Measurements from ENCODE around the gene LYSET. TPM values are rescaled to one million over a fixed set of nuclear protein-coding genes. Genes with fewer than 3 reads are reported as not detected.

Gene LYSET
- total RNA-seq, 1 donor from 2014 or later, result 28.3 TPM

DNA sequence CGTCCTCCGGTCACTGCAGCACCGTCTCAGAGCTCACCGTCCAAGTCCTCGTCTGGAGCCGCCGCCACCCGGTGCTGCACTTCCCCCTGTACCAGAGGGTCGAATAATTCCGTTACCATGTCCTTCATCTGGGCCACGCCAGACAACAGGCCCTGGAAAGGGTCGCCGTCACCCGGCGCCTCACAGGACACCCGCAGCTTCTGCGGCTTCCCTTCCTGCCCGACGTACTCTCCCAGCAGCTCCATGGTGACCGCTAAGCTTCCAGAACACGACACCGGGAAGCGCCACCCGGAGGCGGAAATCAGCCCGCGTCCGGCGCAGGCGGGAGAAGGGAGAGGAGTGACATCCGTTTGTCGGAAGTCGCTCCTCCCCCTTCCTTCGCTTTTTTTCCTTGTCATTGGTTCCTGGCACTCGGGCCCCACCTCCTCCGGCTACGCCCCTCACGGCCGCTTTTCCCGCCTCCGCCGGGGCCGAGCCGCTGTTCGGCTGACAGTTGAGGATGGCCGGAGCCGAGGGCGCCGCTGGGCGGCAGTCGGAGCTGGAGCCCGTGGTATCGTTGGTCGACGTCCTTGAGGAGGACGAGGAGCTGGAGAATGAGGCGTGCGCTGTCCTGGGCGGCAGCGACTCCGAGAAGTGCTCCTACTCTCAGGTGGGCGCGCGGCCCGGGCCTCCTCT lies 21.8 kb downstream of the LYSET start, which contains the start of the genes GON7 and UBR7:
Gene GON7 (minus strand): TSS at position 273 of the 675 bp plus-strand sequence. CDS start 28 bp downstream, at position 245.
Gene UBR7 (plus strand): TSS at position 464 of the 675 bp plus-strand sequence. CDS start 36 bp downstream, at position 500.
- H3K4me3 Mint-ChIP-seq (ENCODE audit: low read depth), result peak within 1 kb of the TSS; percentile 94
- H3K36me3 Mint-ChIP-seq (ENCODE audit: insufficient read depth), result no peaks in the 10 kb centered on the region

GRCh38 chr14:93207468-93208308 lies 22.6 kb downstream of the LYSET start:
- Mint-ChIP-seq H3K9me3 (ENCODE audit: low read depth) (no peaks in the 10 kb centered on the region), H3K4me3 (ENCODE audit: low read depth) (peak overlapping the region; percentile 94), H3K27me3 (no peaks in the 10 kb centered on the region), H3K4me1 (ENCODE audit: low read depth) (peaks cover 16% of the 10 kb centered on the region), H3K27ac (peak overlapping the region; percentile 94), H3K36me3 (ENCODE audit: insufficient read depth) (peaks cover under 1% of the 10 kb centered on the region)
- DNase-seq (ENCODE audit: low spot score, unreplicated experiment), result peak; percentile 49
- TF ChIP-seq, protein P1, sequence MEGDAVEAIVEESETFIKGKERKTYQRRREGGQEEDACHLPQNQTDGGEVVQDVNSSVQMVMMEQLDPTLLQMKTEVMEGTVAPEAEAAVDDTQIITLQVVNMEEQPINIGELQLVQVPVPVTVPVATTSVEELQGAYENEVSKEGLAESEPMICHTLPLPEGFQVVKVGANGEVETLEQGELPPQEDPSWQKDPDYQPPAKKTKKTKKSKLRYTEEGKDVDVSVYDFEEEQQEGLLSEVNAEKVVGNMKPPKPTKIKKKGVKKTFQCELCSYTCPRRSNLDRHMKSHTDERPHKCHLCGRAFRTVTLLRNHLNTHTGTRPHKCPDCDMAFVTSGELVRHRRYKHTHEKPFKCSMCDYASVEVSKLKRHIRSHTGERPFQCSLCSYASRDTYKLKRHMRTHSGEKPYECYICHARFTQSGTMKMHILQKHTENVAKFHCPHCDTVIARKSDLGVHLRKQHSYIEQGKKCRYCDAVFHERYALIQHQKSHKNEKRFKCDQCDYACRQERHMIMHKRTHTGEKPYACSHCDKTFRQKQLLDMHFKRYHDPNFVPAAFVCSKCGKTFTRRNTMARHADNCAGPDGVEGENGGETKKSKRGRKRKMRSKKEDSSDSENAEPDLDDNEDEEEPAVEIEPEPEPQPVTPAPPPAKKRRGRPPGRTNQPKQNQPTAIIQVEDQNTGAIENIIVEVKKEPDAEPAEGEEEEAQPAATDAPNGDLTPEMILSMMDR (IDR thresholded peaks at IDR 0.05; ENCODE audit: unreplicated experiment), result peak; percentile 49

More for the DNA sequence above, 21.8 kb downstream of the LYSET start, which contains the start of the genes GON7 and UBR7:
- DNase-seq (ENCODE audit: low spot score, unreplicated experiment), result peak; percentile 95
- H3K27me3 Mint-ChIP-seq, result no peaks in the 10 kb centered on the region
- peak within 1 kb of the TSS; percentile 95 for H3K27ac Mint-ChIP-seq
- peaks cover 16% of the 10 kb centered on the region for H3K4me1 Mint-ChIP-seq (ENCODE audit: low read depth)
- no peaks in the 10 kb centered on the region for H3K9me3 Mint-ChIP-seq (ENCODE audit: low read depth)
- TF ChIP-seq, protein P1 (IDR thresholded peaks at IDR 0.05; ENCODE audit: unreplicated experiment), result no peak

DNA sequence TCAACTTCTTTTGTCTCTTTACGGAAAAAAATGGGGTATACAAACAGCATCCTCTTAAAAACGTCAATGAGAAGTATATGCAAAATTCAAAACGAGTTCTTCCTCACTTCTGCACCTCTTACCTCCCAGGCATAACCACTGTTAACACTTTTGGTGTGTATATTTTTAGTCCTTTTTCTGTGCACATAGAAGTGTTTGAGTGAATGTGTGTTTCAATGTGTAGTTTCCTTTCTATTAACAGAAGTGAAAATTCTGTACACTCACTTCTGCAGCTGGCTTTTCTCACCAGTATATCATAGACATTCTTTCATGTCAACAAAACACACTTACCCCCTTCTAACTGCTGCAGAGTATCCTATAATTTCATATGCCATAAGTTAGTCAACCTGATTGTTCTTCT lies 27.3 kb downstream of the LYSET start:
- DNase-seq (ENCODE audit: low spot score, unreplicated experiment), result no peak
- TF ChIP-seq, protein P1 (IDR thresholded peaks at IDR 0.05; ENCODE audit: unreplicated experiment), result no peak
- Mint-ChIP-seq H3K36me3 (ENCODE audit: insufficient read depth) (peaks cover 11% of the 10 kb centered on the region), H3K27me3 (no peaks in the 10 kb centered on the region), H3K4me3 (ENCODE audit: low read depth) (no peak overlapping the region), H3K9me3 (ENCODE audit: low read depth) (no peaks in the 10 kb centered on the region), H3K4me1 (ENCODE audit: low read depth) (peaks cover 8% of the 10 kb centered on the region), H3K27ac (no peak overlapping the region)

GRCh38 chr14:93214598-93214997 lies 29.5 kb downstream of the LYSET start:
- Mint-ChIP-seq H3K4me1 (ENCODE audit: low read depth) (no peaks in the 10 kb centered on the region), H3K27ac (no peak overlapping the region), H3K9me3 (ENCODE audit: low read depth) (no peaks in the 10 kb centered on the region), H3K36me3 (ENCODE audit: insufficient read depth) (peaks cover 16% of the 10 kb centered on the region), H3K4me3 (ENCODE audit: low read depth) (no peak overlapping the region), H3K27me3 (no peaks in the 10 kb centered on the region)
- DNase-seq (ENCODE audit: low spot score, unreplicated experiment), result no peak
- TF ChIP-seq, protein P1 (IDR thresholded peaks at IDR 0.05; ENCODE audit: unreplicated experiment), result no peak

DNA sequence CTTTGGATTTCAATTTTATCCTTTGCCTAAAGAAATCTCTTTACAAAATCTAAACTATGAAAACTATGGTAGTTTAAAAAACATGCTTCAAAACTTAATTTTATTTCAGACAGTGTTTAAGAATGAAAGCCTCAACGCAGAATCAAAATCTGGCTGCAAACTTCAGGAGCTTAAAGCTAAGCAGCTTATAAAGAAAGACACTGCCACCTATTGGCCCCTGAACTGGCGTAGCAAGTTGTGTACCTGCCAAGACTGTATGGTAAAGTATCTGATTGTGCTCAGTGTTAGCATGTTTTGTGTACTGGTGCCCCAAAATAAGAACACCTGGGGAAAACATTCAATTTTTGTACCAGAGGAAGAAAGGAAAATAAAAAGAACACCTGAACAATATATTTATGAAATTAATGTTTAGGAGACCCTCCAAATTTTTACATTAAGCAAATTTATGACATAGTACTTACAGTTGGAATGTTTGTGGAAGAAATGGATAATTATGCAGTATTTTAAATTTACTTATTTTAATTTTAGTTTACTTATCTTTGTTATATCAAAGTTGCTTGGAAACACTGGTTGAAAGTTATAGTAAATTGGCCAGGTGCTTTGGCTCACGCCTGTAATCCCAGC lies 34.1 kb downstream of the LYSET start:
- TF ChIP-seq, protein P1 (IDR thresholded peaks at IDR 0.05; ENCODE audit: unreplicated experiment), result peak; percentile 73
- no peak for DNase-seq (ENCODE audit: low spot score, unreplicated experiment)
- Mint-ChIP-seq H3K36me3 (ENCODE audit: insufficient read depth) (peaks cover 29% of the 10 kb centered on the region), H3K4me3 (ENCODE audit: low read depth) (no peak overlapping the region), H3K27ac (no peak overlapping the region), H3K9me3 (ENCODE audit: low read depth) (no peaks in the 10 kb centered on the region), H3K4me1 (ENCODE audit: low read depth) (no peaks in the 10 kb centered on the region), H3K27me3 (no peaks in the 10 kb centered on the region)

Data from progenitor cell of endocrine pancreas (in vitro differentiated cells).